ELF-1 (cell line): ENCODE data around the gene ITM2B.
"Not testable (repeated sequence)": the region's sequence is repeated elsewhere in the genome, so short reads cannot be mapped to it uniquely, and the experiment has no call there.

ENCODE experiments used
- DNase-seq: peaks from one replicate; pipeline ENCODE4 v3.0.0-alpha.2; 2016; ENCODE audit warnings: low read depth, low spot score

ITM2B gene

GRCh38 chr13:48224701-48225100 lies 8.3 kb upstream of the ITM2B start:
- no peak for DNase-seq

GRCh38 chr13:48230541-48230940 lies 2.5 kb upstream of the ITM2B start:
- no peak for DNase-seq

GRCh38 chr13:48231080-48231479 lies 1.9 kb upstream of the ITM2B start:
- DNase-seq, result no peak

GRCh38 chr13:48231933-48232332 lies 1.1 kb upstream of the ITM2B start:
- DNase-seq, result no peak

- DNase-seq, result no peak
Observed at GRCh38 chr13:48232420-48233045, 473 bp upstream of the ITM2B start.

- no peak for DNase-seq
Observed at GRCh38 chr13:48233889-48234488, 983 bp downstream of the ITM2B start.

GRCh38 chr13:48234566-48235340 lies 1.7 kb downstream of the ITM2B start:
- no peak for DNase-seq

- peak; percentile 82 for DNase-seq
Observed at GRCh38 chr13:48235341-48236135, 2.5 kb downstream of the ITM2B start.

- DNase-seq, result no peak
Observed at GRCh38 chr13:48236528-48237353, 3.7 kb downstream of the ITM2B start.

- DNase-seq, result not testable (repeated sequence)
Observed at GRCh38 chr13:48239369-48239768, 6.4 kb downstream of the ITM2B start.

- DNase-seq, result no peak
Observed at GRCh38 chr13:48241651-48242050, 8.6 kb downstream of the ITM2B start.

- no peak for DNase-seq
Observed at GRCh38 chr13:48242677-48243076, 9.7 kb downstream of the ITM2B start.

GRCh38 chr13:48244159-48244558 lies 11.2 kb downstream of the ITM2B start:
- no peak for DNase-seq

- DNase-seq, result no peak
Observed at GRCh38 chr13:48246102-48246501, 13.1 kb downstream of the ITM2B start.

GRCh38 chr13:48249018-48249417 lies 16.0 kb downstream of the ITM2B start:
- no peak for DNase-seq

GRCh38 chr13:48251611-48252081 lies 18.6 kb downstream of the ITM2B start:
- no peak for DNase-seq

GRCh38 chr13:48252176-48252575 lies 19.2 kb downstream of the ITM2B start:
- no peak for DNase-seq

GRCh38 chr13:48253849-48254248 lies 20.8 kb downstream of the ITM2B start:
- DNase-seq, result no peak

- DNase-seq, result no peak
Observed at GRCh38 chr13:48255090-48255489, 22.1 kb downstream of the ITM2B start.

- no peak for DNase-seq
Observed at GRCh38 chr13:48255954-48256353, 22.9 kb downstream of the ITM2B start.

- DNase-seq, result no peak
Observed at GRCh38 chr13:48258002-48258401, 25.0 kb downstream of the ITM2B start.
